H9 (cell line): ENCODE data around the gene RNLS. TPM values are rescaled to one million over a fixed set of nuclear protein-coding genes. Genes with fewer than 3 reads are reported as not detected.

ENCODE experiments used
- DNase-seq: peaks from one replicate; pipeline ENCODE4 v3.0.0-alpha.2; 2017
- H2AFZ ChIP-seq: one replicate; pipeline ENCODE4 v1.6.1; 2013; ENCODE audit warnings: mild to moderate bottlenecking, low read length, control low read depth, moderate library complexity
- H2AK5ac ChIP-seq: 2 replicates; pipeline ENCODE4 v1.6.1; 2013; ENCODE audit warnings: low read length, control low read depth, mixed read lengths; ENCODE audit not compliant: insufficient read length
- H2BK120ac ChIP-seq: one replicate; pipeline ENCODE4 v1.6.1; 2013; ENCODE audit warnings: low read depth, mild to moderate bottlenecking, low read length, control low read depth, inconsistent platforms; ENCODE audit not compliant: poor library complexity, severe bottlenecking
- H2BK12ac ChIP-seq: 2 replicates; pipeline ENCODE4 v1.6.1; 2013; ENCODE audit warnings: low read length, control low read depth, mixed read lengths, low read depth; ENCODE audit not compliant: insufficient read length
- H2BK15ac ChIP-seq: 2 replicates; pipeline ENCODE4 v1.6.1; 2013; ENCODE audit warnings: low read depth, low read length, control low read depth
- H2BK20ac ChIP-seq: one replicate; pipeline ENCODE4 v1.6.1; 2013; ENCODE audit warnings: low read depth, mild to moderate bottlenecking, low read length, control low read depth, inconsistent platforms; ENCODE audit not compliant: poor library complexity, severe bottlenecking
- H2BK5ac ChIP-seq: 2 replicates; pipeline ENCODE4 v1.6.1; 2013; ENCODE audit warnings: low read length, control low read depth, mixed read lengths; ENCODE audit not compliant: insufficient read length
- H3K14ac ChIP-seq: 2 replicates; pipeline ENCODE4 v1.6.1; 2013; ENCODE audit warnings: low read length, control low read depth; ENCODE audit not compliant: insufficient read depth
- H3K18ac ChIP-seq: 2 replicates; pipeline ENCODE4 v1.6.1; 2013; ENCODE audit warnings: low read depth, mild to moderate bottlenecking, mixed read lengths, low read length, control low read depth; ENCODE audit not compliant: insufficient read length
- H3K23ac ChIP-seq: 2 replicates; pipeline ENCODE4 v1.6.1; 2013; ENCODE audit warnings: low read length, control low read depth, mixed read lengths, low read depth; ENCODE audit not compliant: insufficient read length
- H3K23me2 ChIP-seq: 2 replicates; pipeline ENCODE4 v1.6.1; 2013; ENCODE audit warnings: low read depth, mild to moderate bottlenecking, mixed read lengths, low read length, control low read depth; ENCODE audit not compliant: insufficient read length, poor library complexity, severe bottlenecking
- H3K27ac ChIP-seq: 2 replicates; pipeline ENCODE4 v1.5.1; 2013; ENCODE audit warnings: low read length, control low read depth, mixed read lengths, low read depth; ENCODE audit not compliant: insufficient read length
- H3K27me3 ChIP-seq: 2 replicates; pipeline ENCODE4 v1.6.1; 2013; ENCODE audit warnings: low read length, control low read depth, inconsistent platforms; ENCODE audit not compliant: insufficient read depth
- H3K4ac ChIP-seq: 2 replicates; pipeline ENCODE4 v1.6.1; 2013; ENCODE audit warnings: low read depth, mild to moderate bottlenecking, control low read depth, inconsistent platforms, low read length, moderate library complexity
- H3K4me1 ChIP-seq: 2 replicates; pipeline ENCODE4 v1.6.1; 2013; ENCODE audit warnings: low read length, control low read depth, inconsistent platforms; ENCODE audit not compliant: insufficient read depth
- H3K4me2 ChIP-seq: 2 replicates; pipeline ENCODE4 v1.6.1; 2013; ENCODE audit warnings: low read length, control low read depth, mixed read lengths; ENCODE audit not compliant: insufficient read length, insufficient read depth
- H3K56ac ChIP-seq: 2 replicates; pipeline ENCODE4 v1.6.1; 2013; ENCODE audit warnings: low read depth, mild to moderate bottlenecking, mixed read lengths, low read length, control low read depth; ENCODE audit not compliant: insufficient read length
- H3K79me1 ChIP-seq: 2 replicates; pipeline ENCODE4 v1.6.1; 2013; ENCODE audit warnings: low read depth, mild to moderate bottlenecking, moderate library complexity, low read length, control low read depth, inconsistent platforms; ENCODE audit not compliant: insufficient read depth, poor library complexity, severe bottlenecking
- H3K79me2 ChIP-seq: 2 replicates; pipeline ENCODE4 v1.6.1; 2013; ENCODE audit warnings: low read length, control low read depth, inconsistent platforms; ENCODE audit not compliant: insufficient read depth
- H3K9ac ChIP-seq: 2 replicates; pipeline ENCODE4 v1.6.1; 2013; ENCODE audit warnings: low read length, control low read depth, mixed read lengths; ENCODE audit not compliant: insufficient read length; ENCODE audit errors: extremely low read depth
- H3K9me3 ChIP-seq: one replicate; pipeline ENCODE4 v1.6.1; 2013; ENCODE audit warnings: low read depth, low read length, inconsistent platforms; ENCODE audit not compliant: control insufficient read depth
- H3T11ph ChIP-seq: one replicate; pipeline ENCODE4 v1.6.1; 2013; ENCODE audit warnings: mild to moderate bottlenecking, low read length, control low read depth, inconsistent platforms
- H4K20me1 ChIP-seq: one replicate; pipeline ENCODE4 v1.6.1; 2013; ENCODE audit not compliant: control insufficient read depth, insufficient read length, insufficient read depth
- H4K5ac ChIP-seq: 2 replicates; pipeline ENCODE4 v1.6.1; 2013; ENCODE audit warnings: low read depth, mild to moderate bottlenecking, mixed read lengths, low read length, control low read depth; ENCODE audit not compliant: insufficient read length
- H4K8ac ChIP-seq: replicated peaks from 2 replicates; pipeline ENCODE4 v1.6.1; 2013; ENCODE audit warnings: low read length, control low read depth, mixed read lengths, low read depth; ENCODE audit not compliant: insufficient read length
- H4K91ac ChIP-seq: 2 replicates; pipeline ENCODE4 v1.6.1; 2013; ENCODE audit warnings: low read depth, mild to moderate bottlenecking, moderate library complexity, mixed read lengths, low read length, control low read depth; ENCODE audit not compliant: insufficient read length
- H3K27ac Mint-ChIP-seq, 3 experiments: 2 replicates in 2 of 3; 3 replicates in 1 of 3; pipeline ENCODE4 v1.8.0; 2020 to 2021; ENCODE audit warnings: mixed read lengths in 3 of 3, mild to moderate bottlenecking in 1 of 3, moderate library complexity in 1 of 3
- H3K27me3 Mint-ChIP-seq: 2 replicates; pipeline ENCODE4 v1.8.0; 2021; ENCODE audit warnings: low read depth, mild to moderate bottlenecking, moderate library complexity, mixed read lengths
- H3K36me3 Mint-ChIP-seq, 3 experiments: 2 replicates in 2 of 3; 3 replicates in 1 of 3; pipeline ENCODE4 v1.8.0; 2020 to 2021; ENCODE audit warnings: low read depth in 3 of 3, mixed read lengths in 3 of 3; ENCODE audit not compliant: insufficient read depth in 1 of 3
- H3K4me1 Mint-ChIP-seq, 2 experiments: 2 replicates each; pipeline ENCODE4 v1.8.0; 2020; ENCODE audit warnings: mixed read lengths in 2 of 2
- H3K4me3 Mint-ChIP-seq, 2 experiments: 2 replicates in 1 of 2; 3 replicates in 1 of 2; pipeline ENCODE4 v1.8.0; 2020 to 2021; ENCODE audit warnings: mild to moderate bottlenecking in 2 of 2, mixed read lengths in 2 of 2, moderate library complexity in 1 of 2
- H3K9me3 Mint-ChIP-seq, 2 experiments: 2 replicates in 1 of 2; 3 replicates in 1 of 2; pipeline ENCODE4 v1.8.0; 2020; ENCODE audit warnings: mild to moderate bottlenecking in 2 of 2, mixed read lengths in 2 of 2, moderate library complexity in 1 of 2
- WGBS: extraction: QIAGEN DNeasy Blood & Tissue Kit; methylation state at CpG from one replicate; pipeline ENCODE4 v1.1.7; 2013; ENCODE audit warnings: missing lambda C conversion rate, low lambda C conversion rate, mixed read lengths; ENCODE audit not compliant: insufficient read length; ENCODE audit errors: extremely low coverage; 5-methylcytosine and 5-hydroxymethylcytosine counted together
- total RNA-seq: library from RNA; stranded (reverse); gene quantifications from 2 replicates; pipeline ENCODE4 v1.2.1, GENCODE V29; 2021
- TF ChIP-seq, protein P1 (sequence below): fragments of 200-600 bp; sonication (generic); conservative IDR thresholded peaks from 3 replicates; pipeline ENCODE4 v1.8.0; 2021; ENCODE audit warnings: antibody characterized with exemption, mild to moderate bottlenecking

RNLS gene
- total RNA-seq, 1 experiment from 2014 or later, result 7.5 TPM

DNA sequence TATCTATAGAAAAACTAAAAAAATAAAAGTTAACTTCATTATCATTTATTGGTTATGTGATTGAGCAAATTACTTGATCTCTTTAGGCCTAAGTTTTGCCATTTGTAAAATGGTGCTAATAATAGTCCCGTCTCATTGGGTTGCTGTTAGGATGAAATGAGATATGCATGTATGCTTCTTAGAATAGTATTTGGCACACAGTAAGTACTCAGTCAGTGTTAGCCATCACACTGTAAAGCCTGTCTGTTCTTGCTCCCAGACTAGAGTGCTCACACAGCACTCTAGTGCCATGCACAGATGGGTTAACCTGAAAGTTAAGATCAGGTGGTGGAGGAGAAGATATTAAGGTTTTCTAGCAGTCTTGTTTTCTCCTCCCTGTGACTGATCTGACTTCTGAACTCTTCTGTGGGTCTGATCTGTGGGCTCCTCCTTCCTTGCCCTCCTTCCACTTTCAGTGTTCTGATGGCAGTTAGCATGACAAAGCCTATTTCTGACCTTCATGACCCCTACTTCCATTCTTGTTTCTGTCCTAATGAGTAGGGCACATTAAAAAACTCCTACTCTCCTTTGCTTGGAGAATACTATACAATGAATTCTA is 167.5 kb downstream of the RNLS start:
- H3K4me1 ChIP-seq, result no peaks in the 10 kb centered on the region
- Mint-ChIP-seq H3K9me3 (no peaks in the 10 kb centered on the region), H3K27me3 (no peaks in the 10 kb centered on the region), H3K4me3 (no peak overlapping the region), H3K4me1 (peaks cover 10 to 19% of the 10 kb centered on the region in 2 experiments), H3K36me3 (no peaks in the 10 kb centered on the region), H3K27ac (no peak overlapping the region)
- no peak overlapping the region for H4K8ac ChIP-seq
- no peak overlapping the region for H3K9ac ChIP-seq
- no peak overlapping the region for H3K27ac ChIP-seq
- H3K18ac ChIP-seq, result no peak overlapping the region
- H2BK5ac ChIP-seq, result no peak overlapping the region
- H2AK5ac ChIP-seq, result no peak overlapping the region
- H3K27me3 ChIP-seq, result no peaks in the 10 kb centered on the region
- TF ChIP-seq, protein P1, sequence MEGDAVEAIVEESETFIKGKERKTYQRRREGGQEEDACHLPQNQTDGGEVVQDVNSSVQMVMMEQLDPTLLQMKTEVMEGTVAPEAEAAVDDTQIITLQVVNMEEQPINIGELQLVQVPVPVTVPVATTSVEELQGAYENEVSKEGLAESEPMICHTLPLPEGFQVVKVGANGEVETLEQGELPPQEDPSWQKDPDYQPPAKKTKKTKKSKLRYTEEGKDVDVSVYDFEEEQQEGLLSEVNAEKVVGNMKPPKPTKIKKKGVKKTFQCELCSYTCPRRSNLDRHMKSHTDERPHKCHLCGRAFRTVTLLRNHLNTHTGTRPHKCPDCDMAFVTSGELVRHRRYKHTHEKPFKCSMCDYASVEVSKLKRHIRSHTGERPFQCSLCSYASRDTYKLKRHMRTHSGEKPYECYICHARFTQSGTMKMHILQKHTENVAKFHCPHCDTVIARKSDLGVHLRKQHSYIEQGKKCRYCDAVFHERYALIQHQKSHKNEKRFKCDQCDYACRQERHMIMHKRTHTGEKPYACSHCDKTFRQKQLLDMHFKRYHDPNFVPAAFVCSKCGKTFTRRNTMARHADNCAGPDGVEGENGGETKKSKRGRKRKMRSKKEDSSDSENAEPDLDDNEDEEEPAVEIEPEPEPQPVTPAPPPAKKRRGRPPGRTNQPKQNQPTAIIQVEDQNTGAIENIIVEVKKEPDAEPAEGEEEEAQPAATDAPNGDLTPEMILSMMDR, result no peak
- no peaks in the 10 kb centered on the region for H3K9me3 ChIP-seq
- no peaks in the 10 kb centered on the region for H3K23me2 ChIP-seq
- no peak overlapping the region for H2BK15ac ChIP-seq
- no peak overlapping the region for H2BK12ac ChIP-seq
- no peak overlapping the region for H2AFZ ChIP-seq
- H4K5ac ChIP-seq, result no peak overlapping the region
- no peak overlapping the region for H3K56ac ChIP-seq
- no peak overlapping the region for H3K4ac ChIP-seq
- no peak for DNase-seq
- no peak overlapping the region for H2BK120ac ChIP-seq
- no peak overlapping the region for H3K14ac ChIP-seq
- H3T11ph ChIP-seq, result no peak overlapping the region
- H4K20me1 ChIP-seq, result no peaks in the 10 kb centered on the region
- WGBS, result no CpG with 5 or more reads among the region's 1 CpG
- no peak overlapping the region for H3K4me2 ChIP-seq
- H3K79me2 ChIP-seq, result no peaks in the 10 kb centered on the region
- H2BK20ac ChIP-seq, result no peak overlapping the region
- H4K91ac ChIP-seq, result no peak overlapping the region
- H3K79me1 ChIP-seq, result no peaks in the 10 kb centered on the region
- H3K23ac ChIP-seq, result no peak overlapping the region
